B cell (primary cell): ENCODE results near the gene NCS1. TPM values are rescaled to one million over a fixed set of nuclear protein-coding genes. Genes with fewer than 3 reads are reported as not detected.

ENCODE experiments used
- ATAC-seq: fragments of 200-7000 bp; cut with Tn5 transposase; one replicate; pipeline ENCODE4 v1.10.0; 2021; ENCODE audit warnings: low read depth, mild to moderate bottlenecking, moderate number of reproducible peaks, moderate library complexity
- CTCF ChIA-PET: fragments of 350-600 bp; sonication (Branson Sonifier 250); formaldehyde crosslinking; loops from one replicate; lab custom pipeline; 2021; ENCODE audit warnings: antibody characterized with exemption, inconsistent platforms; lab: Charles Lee
- POLR2A ChIA-PET: fragments of 350-600 bp; sonication (Branson Sonifier 250); formaldehyde crosslinking; loops from one replicate; lab custom pipeline; 2021; ENCODE audit warnings: antibody characterized with exemption; lab: Charles Lee
- DNase-seq: peaks from one replicate; pipeline ENCODE4 v3.0.0; 2013
- H2AFZ ChIP-seq: 2 replicates; pipeline ENCODE4 v1.6.1; 2012; ENCODE audit warnings: mild to moderate bottlenecking, low read depth, low read length; ENCODE audit not compliant: insufficient read depth, poor library complexity, severe bottlenecking
- H3K27ac ChIP-seq, 2 donors: 1 replicate in 1 of 2; 2 replicates in 1 of 2; pipeline ENCODE4 v1.5.1; 2012 to 2013; ENCODE audit warnings: low read length in 2 of 2, mild to moderate bottlenecking in 2 of 2, moderate library complexity in 1 of 2
- H3K27me3 ChIP-seq, 4 experiments: fragments of 200-600 bp in 1 of 4; sonication (generic) in 1 of 4; replicated peaks in 1 of 4; 1 replicate in 2 of 4; 2 replicates in 2 of 4; pipeline versions ENCODE4 v1.6.1 to v1.7.0; 2013 to 2016; ENCODE audit warnings: low read length in 3 of 4, mild to moderate bottlenecking in 2 of 4, mixed read lengths in 1 of 4, moderate library complexity in 1 of 4; ENCODE audit not compliant: insufficient read depth in 4 of 4, control insufficient read depth in 3 of 4; ENCODE audit errors: control extremely low read depth in 1 of 4
- H3K36me3 ChIP-seq, 2 experiments: replicated peaks in 1 of 2; 1 replicate in 1 of 2; 2 replicates in 1 of 2; pipeline versions ENCODE4 v1.6.1 to v1.7.1; 2013; ENCODE audit warnings: low read length in 1 of 2; ENCODE audit not compliant: insufficient read depth in 2 of 2, control insufficient read depth in 1 of 2; ENCODE audit errors: control extremely low read depth in 1 of 2, extremely low read depth in 1 of 2
- H3K4me1 ChIP-seq, 2 donors: fragments of 200-600 bp in 1 of 2; sonication (generic) in 1 of 2; 1 replicate in 1 of 2; 2 replicates in 1 of 2; pipeline versions ENCODE4 v1.5.1 to v1.6.1; 2013 to 2017; ENCODE audit warnings: low read length in 2 of 2; ENCODE audit not compliant: control insufficient read depth in 2 of 2, insufficient read depth in 2 of 2
- H3K4me2 ChIP-seq: replicated peaks from 2 replicates; pipeline ENCODE3; 2012; ENCODE audit warnings: mild to moderate bottlenecking, low read depth, low read length; ENCODE audit not compliant: poor library complexity, severe bottlenecking
- H3K4me3 ChIP-seq, 5 experiments: fragments of 200-600 bp in 1 of 5; sonication (generic) in 1 of 5; 1 replicate in 3 of 5; 2 replicates in 2 of 5; pipeline versions ENCODE4 v1.5.1 to v1.7.0; 2011 to 2016; ENCODE audit warnings: low read length in 4 of 5, mild to moderate bottlenecking in 4 of 5, low read depth in 2 of 5, control low read depth in 1 of 5, moderate library complexity in 1 of 5; ENCODE audit not compliant: insufficient read depth in 1 of 5; ENCODE audit errors: control extremely low read depth in 1 of 5, extremely low read depth in 1 of 5
- H3K79me2 ChIP-seq: fragments of 200-600 bp; sonication (generic); one replicate; pipeline ENCODE4 v1.6.0; 2016; ENCODE audit warnings: low read length; ENCODE audit not compliant: control insufficient read depth, insufficient read depth
- H3K9ac ChIP-seq: fragments of 200-600 bp; sonication (generic); 2 replicates; pipeline ENCODE4 v1.6.1; 2017; ENCODE audit warnings: mild to moderate bottlenecking, low read length, moderate library complexity
- H3K9me3 ChIP-seq, 3 donors: one replicate each; pipeline versions ENCODE4 v1.6.1 to v1.7.1; 2013; ENCODE audit warnings: low read length in 2 of 3; ENCODE audit not compliant: control insufficient read depth in 2 of 3, insufficient read depth in 1 of 3; ENCODE audit errors: control extremely low read depth in 1 of 3
- H4K20me1 ChIP-seq: 2 replicates; pipeline ENCODE4 v1.6.0; 2012; ENCODE audit warnings: mild to moderate bottlenecking, low read length; ENCODE audit not compliant: insufficient read depth, control insufficient read depth, poor library complexity, severe bottlenecking
- H3K27ac Mint-ChIP-seq: one replicate; pipeline ENCODE4 v1.8.0; 2021; ENCODE audit warnings: mixed read lengths
- H3K27me3 Mint-ChIP-seq: one replicate; pipeline ENCODE4 v1.8.0; 2021; ENCODE audit warnings: mixed read lengths
- H3K4me1 Mint-ChIP-seq: one replicate; pipeline ENCODE4 v1.8.0; 2021; ENCODE audit warnings: mixed read lengths
- H3K4me3 Mint-ChIP-seq: one replicate; pipeline ENCODE4 v1.8.0; 2021; ENCODE audit warnings: mixed read lengths
- H3K9me3 Mint-ChIP-seq: one replicate; pipeline ENCODE4 v1.8.0; 2022; ENCODE audit warnings: mixed read lengths; ENCODE audit not compliant: insufficient read depth
- CTCF ChIP-seq: fragments of 200-600 bp; IDR thresholded peaks from one replicate; pipeline ENCODE4 v1.8.0; 2022; ENCODE audit warnings: antibody characterized with exemption, mild to moderate bottlenecking
- EZH2 ChIP-seq: IDR thresholded peaks from 2 replicates; pipeline ENCODE4 v1.6.1; 2012; ENCODE audit warnings: borderline replicate concordance, low read depth, mild to moderate bottlenecking, moderate library complexity, low read length; ENCODE audit not compliant: insufficient read depth, poor library complexity, severe bottlenecking
- WGBS: methylation state at CpG from one replicate; pipeline ENCODE4 v1.1.5; 2013; ENCODE audit warnings: missing lambda C conversion rate; ENCODE audit not compliant: insufficient coverage; 5-methylcytosine and 5-hydroxymethylcytosine counted together
- intact Hi-C: fragments of 100-400 bp; cut with micrococcal nuclease; formaldehyde crosslinking; loops from one replicate; pipeline ENCODE4 v1.10.0; 2022
- polyA plus RNA-seq: library from polyadenylated mRNA; depleted of rRNA; stranded (reverse); fragments of >200 nt; gene quantifications from 2 replicates; pipeline ENCODE4 v1.2.3, GENCODE V29; 2012
- total RNA-seq, 2 donors: library from RNA; stranded (reverse); fragments of 120-200 nt in 1 of 2; gene quantifications; 1 replicate in 1 of 2; 2 replicates in 1 of 2; pipeline versions ENCODE4 v1.2.3 to v1.2.4, GENCODE V29; 2013 to 2022

NCS1 gene
- total and polyA plus RNA-seq, 2 donors (not counting 1 experiment from before 2014, with no cell fraction given) = 0.39 TPM; not detected in 1

GRCh38 chr9:130217838-130218237, 45.6 kb downstream of the NCS1 start:
- Histone ChIP-seq H3K9ac (no peak overlapping the region), H3K27me3 (no peaks in the 10 kb centered on the region), H3K4me2 (no peak overlapping the region), H3K4me1 (no peaks in the 10 kb centered on the region), H3K79me2 (no peaks in the 10 kb centered on the region), H3K36me3 (no peaks in the 10 kb centered on the region), H4K20me1 (no peaks in the 10 kb centered on the region), H3K9me3 (no peaks in the 10 kb centered on the region), H2AFZ (no peak overlapping the region), H3K27ac (no peak overlapping the region), H3K4me3 (no peak overlapping the region)
- Mint-ChIP-seq H3K9me3 (no peaks in the 10 kb centered on the region), H3K27ac (no peak overlapping the region), H3K27me3 (peaks cover 6% of the 10 kb centered on the region), H3K4me1 (no peaks in the 10 kb centered on the region), H3K4me3 (no peak overlapping the region)
- WGBS = 91% methylated on average over 10 of the region's 10 CpGs
- ATAC-seq = no peak
- POLR2A ChIA-PET = no interaction called here
- no peak for DNase-seq
- CTCF ChIA-PET = no interaction called here
- intact Hi-C loops = no loop called here
- TF ChIP-seq EZH2 (no peak), CTCF (no peak)

GRCh38 chr9:130219661-130220096, 47.5 kb downstream of the NCS1 start:
- no peaks in the 10 kb centered on the region for H3K4me1 Mint-ChIP-seq
- no peaks in the 10 kb centered on the region for H4K20me1 ChIP-seq
- no peak overlapping the region for H3K4me2 ChIP-seq
- H3K79me2 ChIP-seq = no peaks in the 10 kb centered on the region
- no peak overlapping the region for H3K4me3 ChIP-seq
- no peaks in the 10 kb centered on the region for H3K36me3 ChIP-seq
- no peak overlapping the region for H3K4me3 Mint-ChIP-seq
- no peaks in the 10 kb centered on the region for H3K9me3 ChIP-seq
- WGBS = 94% methylated on average over 16 of the region's 16 CpGs
- H3K27me3 Mint-ChIP-seq = no peaks in the 10 kb centered on the region
- ChIA-PET CTCF (interaction anchor here (1.1 kb wide), 1 partner anchor 128 kb away, joined by 3 read pairs; no protein-coding TSS in a partner anchor), POLR2A (no interaction called here)
- H3K9ac ChIP-seq = no peak overlapping the region
- no peak for TF ChIP-seq EZH2
- no peak for TF ChIP-seq CTCF
- H3K9me3 Mint-ChIP-seq = no peaks in the 10 kb centered on the region
- no peaks in the 10 kb centered on the region for H3K4me1 ChIP-seq
- no peak overlapping the region for H2AFZ ChIP-seq
- H3K27ac Mint-ChIP-seq = no peak overlapping the region
- intact Hi-C loops = no loop called here
- H3K27ac ChIP-seq = no peak overlapping the region
- DNase-seq (no peak), ATAC-seq (no peak)
- no peaks in the 10 kb centered on the region for H3K27me3 ChIP-seq
